HG03378 (cell line): Measurements from ENCODE around the gene CORO2A.
"Not testable (repeated sequence)": the region's sequence is repeated elsewhere in the genome, so short reads cannot be mapped to it uniquely, and the experiment has no call there.

ENCODE experiments used
- ATAC-seq: cut with Tn5 transposase; IDR thresholded peaks from one replicate; pipeline ENCODE4 v1.9.1; 2021; ENCODE audit warnings: mild to moderate bottlenecking, moderate library complexity; ENCODE audit not compliant: unreplicated experiment

Gene CORO2A

DNA sequence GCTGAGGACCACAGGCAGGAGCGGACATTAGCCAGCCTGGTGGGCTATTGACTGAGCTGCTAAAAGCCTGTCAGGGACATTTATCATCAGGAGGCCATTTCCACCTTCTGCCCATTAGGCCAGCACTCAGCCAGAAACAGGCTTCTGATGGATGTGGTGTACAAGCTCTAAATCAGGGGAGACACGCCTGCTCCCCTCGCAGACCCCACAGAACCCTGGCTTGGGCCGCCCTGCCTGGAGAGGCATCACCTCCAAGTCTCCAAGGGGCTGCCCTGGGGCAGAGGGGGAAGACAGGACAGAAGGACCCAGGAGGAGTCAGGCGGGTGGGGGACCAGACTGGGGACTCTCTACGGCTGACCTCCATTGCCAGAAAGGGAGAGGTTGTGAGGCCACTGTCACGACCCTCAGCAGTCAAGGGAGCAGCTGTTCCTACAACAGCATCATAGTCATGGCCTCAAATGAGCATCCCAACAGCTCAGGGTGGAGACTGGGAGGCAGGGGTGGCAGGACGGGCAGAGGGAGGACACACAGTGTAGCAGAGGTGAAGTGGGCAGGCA is 49.4 kb downstream of the CORO2A start:
- no peak for ATAC-seq

DNA sequence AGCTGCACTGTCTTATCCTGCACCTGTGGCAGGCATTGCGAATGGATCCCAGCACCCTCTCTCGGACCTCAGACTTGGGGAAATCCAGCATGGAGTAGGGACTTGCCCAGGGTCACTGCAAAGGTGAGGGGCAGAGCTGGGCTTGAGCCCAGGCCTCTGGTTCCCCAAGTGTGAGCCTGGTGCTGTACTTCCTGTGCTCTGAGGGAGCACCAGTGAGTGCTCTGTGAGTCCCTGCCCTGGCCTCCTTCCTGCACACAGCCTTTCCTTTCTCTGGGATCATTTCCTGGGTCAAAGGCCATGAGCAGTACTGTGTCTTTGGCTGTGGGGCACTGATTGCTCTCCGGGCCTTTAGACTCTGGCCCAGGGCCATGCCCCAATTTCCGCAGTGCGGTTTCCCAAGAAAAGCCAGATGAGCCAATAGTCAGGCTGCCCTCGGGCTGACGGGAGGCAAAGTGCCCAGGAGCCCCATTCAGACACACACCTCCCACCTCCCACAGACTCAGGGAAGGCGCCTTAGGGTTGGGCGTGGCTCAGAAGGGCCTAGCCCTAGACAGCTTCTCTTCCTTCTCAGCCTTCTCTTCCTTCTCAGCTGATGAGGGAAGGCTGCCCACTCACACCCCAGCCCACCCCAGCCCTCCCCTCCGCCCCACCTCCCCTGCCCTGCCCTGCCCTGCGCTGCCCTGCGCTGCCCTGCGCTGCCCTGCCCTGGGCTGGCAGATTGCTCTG is 50.1 kb downstream of the CORO2A start:
- ATAC-seq, result no peak

DNA sequence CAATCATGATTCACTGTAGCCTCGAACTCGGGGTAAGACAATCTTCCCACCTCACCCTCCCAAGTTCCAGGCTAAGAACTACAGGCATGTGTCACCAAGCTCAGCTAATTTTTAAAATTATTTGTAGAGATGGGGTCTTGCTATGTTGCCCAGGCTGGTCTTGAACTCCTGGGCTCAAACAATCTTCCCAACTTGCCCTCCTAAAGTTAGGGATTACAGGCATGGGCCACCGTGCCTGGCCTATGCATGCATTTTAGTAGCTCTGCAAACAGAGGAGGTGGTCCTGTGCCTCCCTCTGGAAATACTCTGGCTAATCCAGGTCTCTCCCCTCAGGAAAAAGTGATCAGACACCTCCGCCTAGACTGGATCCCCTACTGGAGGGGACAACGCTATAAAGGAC is 51.9 kb downstream of the CORO2A start:
- no peak for ATAC-seq

DNA sequence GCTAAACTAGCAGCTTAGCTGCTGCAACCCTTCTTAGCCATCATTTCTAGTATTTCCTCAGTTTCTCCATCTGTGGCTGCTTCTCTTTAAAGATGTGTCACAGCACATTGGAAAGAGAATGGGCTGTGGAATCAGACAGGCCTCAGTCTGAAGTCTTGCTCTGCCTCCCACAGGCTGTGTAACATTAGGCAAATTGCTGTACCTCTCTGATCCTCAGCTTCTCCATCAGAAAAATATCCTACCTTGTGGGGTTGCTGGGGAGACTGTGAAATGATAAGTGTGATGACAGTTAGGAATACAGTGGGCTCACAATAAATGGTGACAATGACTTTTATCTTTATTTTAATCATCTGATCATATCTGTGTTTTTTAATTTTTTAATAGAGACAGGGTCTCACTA is 55.9 kb downstream of the CORO2A start:
- ATAC-seq, result no peak

DNA sequence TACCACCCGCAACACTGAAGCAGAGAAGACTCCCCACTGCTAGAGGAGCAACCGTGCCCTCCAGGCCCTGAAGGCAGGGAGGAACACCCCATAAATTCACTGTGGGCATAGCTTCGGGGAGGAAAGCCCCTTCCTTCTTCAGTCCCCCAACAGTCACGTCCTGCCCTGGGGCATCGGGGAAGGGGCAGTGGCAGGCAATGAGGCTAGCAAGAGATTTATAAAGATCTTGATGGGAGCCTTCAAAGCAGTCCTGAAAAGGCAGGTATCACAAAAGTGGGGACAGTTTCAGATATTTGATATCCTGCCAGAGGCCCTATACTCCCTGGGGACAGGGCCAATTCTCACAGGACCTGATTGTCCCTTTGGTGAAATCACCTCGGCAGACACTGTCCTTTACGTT is 56.5 kb downstream of the CORO2A start:
- no peak for ATAC-seq

DNA sequence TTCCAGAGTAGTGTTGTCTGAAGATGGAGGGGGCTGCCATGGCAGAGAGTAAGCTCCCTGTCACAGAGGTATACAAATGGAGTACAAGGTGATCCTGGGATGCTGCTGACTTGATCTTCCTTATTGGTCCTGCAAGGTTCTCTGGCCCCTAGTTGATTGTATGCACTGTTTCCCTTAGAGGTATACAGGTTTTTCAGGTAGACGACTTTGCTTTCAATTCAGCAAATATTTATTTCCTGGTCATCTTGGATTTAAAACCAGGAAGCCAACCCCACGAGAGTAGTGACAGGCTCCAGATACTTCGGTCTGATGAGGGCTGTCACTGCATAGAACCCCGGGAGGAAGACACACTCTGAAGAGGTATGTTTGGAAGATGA is 56.9 kb downstream of the CORO2A start:
- no peak for ATAC-seq

DNA sequence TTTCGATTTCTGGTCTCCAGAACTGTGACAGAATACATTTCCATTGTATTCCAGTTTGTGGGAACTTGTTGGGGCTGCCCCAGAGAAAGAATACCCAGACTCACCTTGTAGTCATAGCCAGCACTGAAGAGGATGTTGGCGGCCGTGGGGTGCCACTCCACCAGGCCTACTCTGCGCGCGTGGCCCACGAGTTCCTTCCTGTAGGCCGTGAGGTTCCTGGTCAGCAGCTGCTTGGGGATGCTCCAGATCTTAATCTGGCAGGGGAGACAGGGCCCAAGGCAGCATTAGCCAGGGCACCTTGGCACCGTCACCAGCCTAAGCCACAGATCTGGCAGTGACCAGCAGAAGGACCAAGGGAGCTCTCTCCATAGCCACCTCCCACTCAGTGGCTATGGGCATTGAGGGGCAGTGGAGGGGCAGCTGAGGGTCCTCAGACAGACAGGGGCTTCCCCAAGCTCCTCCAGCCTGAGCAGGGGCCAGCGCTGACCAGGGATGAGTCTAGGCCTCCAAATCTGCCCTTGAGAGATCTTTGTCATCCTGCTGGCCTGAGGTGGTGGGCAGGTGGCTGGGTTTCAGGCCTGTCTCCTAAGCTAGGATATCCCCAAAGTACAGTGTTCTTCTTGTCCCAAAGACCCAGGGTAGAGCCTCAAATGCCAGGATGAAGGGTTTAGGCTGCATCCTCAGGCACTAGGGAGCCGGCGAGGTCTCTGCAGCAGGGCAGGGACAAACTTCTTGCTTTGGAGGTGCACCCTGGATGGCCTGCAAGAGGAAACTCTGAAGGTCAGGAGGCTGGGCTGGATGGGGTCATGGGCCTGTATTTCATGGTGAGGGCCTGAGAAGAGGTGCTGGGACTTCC is 57.5 kb downstream of the CORO2A start:
- no peak for ATAC-seq

DNA sequence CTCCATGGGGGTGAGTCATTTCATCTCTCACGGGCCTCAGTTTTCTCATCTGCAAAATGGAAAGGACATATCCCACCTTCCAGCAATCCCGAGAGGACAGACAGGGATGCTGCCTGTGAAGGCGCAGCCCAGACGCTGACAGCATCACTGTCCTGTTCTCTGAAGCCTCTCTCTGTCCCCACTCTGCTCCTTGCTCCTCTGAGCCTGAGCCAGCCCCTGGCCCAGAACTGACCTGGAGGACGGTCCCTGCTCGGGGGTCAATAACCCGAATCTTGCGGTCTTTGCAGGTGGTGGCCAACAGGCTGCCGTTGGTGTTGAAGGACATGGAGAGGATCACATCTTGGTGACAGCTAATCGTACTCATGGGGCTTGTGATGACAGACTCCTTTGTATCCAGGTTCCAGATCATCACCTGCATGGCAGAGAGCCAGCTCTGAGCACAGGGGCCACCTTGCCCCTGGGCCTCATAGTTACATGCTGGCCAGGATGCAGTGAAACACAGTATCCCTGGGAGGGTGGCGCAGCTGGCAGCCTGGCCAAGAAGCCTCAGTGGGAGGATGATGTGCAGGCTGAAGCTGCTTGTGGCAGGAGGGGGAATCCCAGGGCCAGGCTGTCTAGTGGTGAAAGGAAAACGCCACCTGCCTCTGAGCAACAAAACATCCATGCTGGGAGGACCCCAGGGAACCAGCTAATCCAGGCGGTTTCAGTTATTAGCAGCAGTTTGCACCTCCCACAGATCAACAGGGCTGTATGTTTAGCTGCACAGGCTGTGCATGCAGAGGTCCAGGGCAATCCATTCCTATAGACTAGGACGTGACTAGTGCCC is 59.4 kb downstream of the CORO2A start:
- ATAC-seq, result no peak

DNA sequence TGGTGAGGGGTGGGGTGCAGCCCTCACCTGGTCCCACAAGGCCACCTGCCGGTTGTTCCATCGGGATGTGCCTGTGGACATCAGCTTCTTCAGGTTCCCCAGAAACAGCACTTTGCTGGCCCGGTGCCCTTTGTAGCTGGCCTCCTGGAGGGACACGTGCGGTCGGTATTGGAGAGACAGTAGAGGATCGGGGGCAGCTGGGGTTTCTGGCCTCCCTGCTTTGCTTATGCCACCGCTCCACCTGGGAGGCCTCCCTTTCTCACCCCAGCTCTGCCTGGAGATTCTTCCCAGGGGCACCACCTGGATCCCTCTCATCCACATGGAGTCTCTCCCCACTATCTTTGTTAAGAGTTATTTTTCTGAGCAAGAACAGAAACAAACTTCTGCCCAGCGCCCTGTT is 60.3 kb downstream of the CORO2A start:
- ATAC-seq, result no peak

DNA sequence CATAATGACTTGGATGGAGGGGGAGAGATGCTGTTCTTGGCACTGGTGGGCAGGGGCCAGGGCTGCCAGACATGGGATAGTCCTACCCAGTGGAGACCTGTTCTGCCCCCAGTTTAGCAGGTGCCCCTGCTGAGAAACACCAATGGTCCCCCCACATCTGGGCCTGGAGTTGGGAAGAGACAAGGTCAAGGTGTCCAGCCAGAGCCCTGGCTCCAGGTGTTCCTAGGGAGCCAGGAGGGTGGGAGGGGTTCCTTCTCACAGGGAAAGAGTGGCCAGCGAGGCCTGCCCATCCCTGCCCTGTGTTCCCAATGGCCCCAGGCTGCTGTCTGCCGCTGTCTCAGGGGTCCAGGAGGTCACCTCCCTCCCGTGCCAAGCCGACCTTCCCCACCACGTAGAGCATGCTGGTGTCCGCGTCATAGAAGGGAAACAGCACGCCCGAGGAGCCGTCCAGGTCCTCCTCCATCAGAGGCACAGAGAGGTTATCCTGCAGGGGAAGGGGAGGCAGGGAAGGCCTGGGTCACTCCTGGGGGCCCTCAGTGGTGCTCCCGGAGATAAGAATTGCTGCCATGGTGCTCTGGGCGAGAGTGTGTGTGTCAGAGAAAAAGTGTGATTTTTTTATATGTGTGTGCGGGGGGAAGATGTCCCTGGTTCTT is 61.7 kb downstream of the CORO2A start:
- no peak for ATAC-seq

DNA sequence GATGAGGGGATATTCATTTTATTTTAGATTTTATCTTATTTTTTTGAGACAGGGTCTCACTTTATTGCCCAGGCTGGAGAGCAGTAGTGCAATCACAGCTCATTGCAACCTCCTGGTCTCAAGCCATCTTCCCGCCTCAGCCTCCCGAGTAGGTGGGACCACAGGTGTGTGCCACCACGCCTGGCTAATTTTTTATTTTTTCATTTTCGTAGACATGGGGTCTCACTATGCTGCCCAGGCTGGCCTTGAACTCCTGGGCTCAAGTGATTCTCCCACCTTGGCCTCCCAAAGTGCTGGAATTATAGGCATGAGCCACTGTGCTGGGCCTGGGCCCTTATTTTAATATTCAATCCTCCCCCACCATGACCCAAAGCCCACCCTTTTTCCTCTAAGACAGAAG is 62.4 kb downstream of the CORO2A start:
- ATAC-seq, result not testable (repeated sequence)

DNA sequence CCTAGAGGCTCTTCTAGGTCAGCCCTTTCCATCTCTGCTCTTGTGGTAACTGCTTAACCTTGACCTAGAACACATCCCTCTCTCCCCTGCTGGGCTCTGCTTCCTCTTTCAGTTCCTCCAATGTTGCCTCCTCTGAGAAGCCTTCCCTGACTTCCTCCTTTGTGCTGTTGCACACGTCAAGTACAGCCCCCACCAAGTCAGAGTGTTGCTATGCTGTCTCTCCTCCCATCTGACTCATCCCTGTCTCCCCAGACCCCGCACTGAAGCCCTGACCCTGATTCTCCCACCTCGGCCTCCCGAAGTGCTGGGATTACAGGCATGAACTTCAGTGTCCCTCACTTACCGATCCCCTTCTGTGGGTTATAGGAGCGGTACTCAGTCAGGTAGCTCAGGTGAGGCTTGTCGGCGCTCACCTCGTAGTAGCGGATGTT is 63.0 kb downstream of the CORO2A start:
- peak; percentile 84 for ATAC-seq

DNA sequence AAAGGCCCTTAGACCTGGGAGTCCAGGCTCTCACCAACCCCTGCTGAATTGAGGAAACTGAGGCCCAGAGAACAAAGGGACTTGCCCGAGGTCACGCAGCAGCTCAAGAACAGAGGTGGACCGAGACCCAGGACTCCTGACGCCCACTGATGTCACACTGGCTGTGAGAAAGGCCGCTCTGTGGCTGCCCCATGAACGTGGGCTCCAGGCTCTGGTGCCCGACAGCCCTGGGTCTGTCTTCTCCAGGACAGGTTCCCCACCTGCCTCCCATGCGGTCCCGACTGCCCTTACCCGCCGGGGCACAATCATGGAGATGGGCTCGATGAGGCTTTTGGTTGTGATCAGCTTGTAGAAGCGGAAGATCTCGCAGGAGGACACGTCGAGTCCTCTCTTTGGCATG is 64.1 kb downstream of the CORO2A start:
- no peak for ATAC-seq

DNA sequence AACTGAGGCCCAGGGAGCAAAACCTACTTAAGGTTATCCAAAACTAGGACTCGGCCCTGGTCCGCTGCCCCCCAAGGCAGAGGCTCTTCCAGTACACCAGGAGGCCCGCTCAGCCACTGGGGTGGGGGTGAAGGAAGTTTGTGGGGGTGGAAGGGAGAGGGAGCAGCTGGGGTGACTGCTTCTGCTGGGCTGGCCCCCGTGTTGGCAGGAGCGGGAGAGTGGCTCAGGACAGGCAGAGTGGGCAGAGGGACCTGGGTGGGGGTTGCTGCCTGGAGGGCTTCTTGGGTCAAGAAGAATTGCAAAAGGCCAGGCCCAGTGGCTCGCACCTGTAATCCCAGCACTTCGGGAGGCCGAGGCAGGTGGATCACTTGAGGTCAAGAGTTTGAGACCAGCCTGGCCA is 65.2 kb downstream of the CORO2A start:
- ATAC-seq, result no peak

DNA sequence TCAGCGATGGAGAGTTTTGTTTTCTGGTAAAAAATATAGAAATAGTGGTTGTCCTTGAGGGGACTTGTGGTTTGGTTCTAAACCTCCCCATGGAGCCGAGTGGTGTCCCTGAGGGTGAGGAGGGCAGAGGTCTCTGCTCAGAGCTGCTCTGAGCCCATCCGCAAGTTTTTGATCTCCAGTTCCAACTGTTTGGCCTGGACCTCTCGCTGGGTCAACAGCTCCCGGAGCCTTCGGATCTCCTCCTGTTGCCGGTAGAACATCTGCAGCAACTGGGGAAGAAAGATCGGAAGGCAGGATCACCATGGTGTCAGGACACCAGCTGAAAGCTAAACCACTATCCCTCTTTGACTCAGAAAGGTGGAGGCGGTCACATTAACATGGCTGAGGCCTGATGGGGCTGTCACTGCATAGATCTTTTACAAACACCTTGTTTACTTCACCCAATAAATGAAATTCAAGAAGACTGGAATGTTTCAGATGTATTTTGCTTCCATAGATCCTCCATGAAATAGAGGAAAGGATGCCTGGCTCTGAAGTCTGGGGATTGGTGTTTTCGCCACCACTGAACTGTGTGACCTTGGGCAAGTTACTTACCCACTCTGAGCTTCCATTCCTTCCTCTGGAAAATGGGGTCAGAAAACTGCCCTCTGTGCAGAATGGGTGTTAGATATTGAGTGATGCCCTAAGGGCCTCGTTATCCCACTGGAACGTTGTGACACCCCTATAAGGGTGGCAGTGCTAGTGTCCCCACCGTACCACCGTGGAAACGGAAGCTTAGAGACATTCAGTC is 67.6 kb downstream of the CORO2A start:
- no peak for ATAC-seq

DNA sequence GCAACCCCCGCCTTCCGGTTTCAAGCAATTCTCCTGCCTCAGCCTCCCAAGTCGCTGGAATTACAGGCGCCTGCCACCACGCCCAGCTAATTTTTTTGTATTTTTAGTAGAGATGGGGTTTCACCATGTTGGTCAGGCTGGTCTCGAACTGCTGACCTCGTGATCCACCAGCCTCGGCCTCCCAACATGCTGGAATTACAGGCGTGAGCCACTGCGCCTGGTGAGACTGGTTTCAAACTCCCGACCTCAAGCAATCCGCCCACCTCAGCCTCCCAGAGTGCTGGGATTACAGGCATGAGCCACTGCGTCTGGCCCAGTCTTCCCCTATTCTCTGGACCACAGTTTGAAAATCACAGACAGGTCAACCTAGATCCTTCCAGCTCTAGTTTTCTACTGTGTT is 68.3 kb downstream of the CORO2A start:
- ATAC-seq, result not testable (repeated sequence)

DNA sequence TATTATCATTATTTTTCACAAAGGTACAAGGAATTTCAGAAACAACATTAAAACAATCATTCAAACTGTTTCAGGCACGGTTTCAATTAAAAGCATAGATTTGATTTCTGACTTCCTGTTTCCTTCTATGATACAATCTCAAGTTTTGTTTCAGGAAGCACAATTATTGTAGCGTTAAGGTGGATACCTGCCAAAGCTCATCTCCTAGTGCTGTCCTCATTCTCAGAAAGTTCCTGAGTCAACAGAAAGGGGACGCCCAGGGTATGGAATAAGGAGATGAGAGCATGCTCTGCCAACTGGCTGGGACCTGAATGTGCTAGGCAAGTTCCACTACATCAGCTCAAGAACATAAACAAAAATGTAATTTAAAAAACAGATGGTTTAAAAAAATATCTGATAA is 71.4 kb downstream of the CORO2A start:
- no peak for ATAC-seq

DNA sequence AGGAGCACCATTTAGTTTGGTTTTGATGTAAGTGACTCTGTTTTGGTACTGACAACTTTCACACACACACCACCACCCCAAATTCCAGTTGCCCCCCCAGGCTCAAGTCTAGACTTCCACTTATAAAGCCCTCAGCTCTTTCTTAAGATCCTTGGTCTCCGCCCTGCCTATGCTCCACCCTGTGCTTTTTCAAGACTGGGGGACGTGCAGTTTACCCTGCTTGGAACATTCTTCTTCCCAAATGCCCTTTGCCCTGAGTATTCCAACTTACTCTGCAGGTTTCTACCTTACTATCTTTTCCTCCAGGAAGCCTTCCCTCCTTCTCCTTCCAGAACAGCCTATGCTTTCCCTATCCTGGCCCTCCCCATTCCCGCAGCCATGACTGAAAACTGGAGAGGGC is 72.0 kb downstream of the CORO2A start:
- ATAC-seq, result no peak

DNA sequence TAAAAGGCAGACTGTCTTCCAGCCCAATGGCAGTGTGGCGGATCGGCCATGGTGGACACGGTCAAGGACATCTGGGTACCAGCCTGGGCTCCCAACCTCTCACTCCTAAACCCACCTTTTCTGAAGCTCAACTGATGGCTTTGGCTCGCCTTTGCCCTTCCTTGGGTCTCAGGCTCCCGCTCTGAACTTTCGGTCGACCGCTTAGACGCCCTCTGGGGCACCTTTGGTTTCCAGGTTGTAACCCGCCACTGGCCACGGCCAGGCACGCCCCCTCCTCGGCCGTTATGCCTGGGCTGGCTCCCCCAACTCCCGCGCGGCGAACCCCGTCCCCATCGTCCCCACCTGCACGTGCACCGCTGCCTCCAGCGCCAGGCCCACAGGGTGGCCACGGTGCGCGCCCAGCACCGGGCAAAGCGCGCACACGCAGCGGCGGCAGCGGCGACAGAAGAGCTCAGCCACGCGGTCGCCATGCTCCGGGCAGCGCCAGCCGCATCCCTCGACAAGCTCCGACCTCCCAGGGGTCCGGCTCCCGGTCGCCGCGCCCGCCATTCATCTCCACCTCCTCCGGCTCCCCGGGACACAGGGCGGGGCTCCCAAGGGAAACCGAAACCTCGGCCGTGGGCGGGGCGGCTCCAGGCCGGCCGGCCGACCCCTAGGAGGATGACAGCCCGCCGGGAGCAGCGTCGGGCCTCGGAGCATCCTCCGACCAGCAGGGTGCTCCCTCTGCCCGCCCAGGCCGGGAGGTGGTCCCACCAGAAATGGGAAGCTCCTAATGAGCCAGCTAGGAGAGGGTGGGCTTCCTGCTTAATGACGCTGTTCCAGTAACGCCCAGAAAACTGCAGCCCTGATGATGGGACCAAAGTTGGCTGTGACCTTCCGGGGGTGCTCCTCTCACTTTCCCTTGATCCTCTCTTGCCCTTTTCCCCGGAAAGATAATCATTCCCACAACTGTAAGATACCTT is 73.5 kb downstream of the CORO2A start, which contains the start of gene TRIM14:
TSS of gene TRIM14 (minus strand) at position 583 of the 962 bp plus-strand sequence. CDS start at position 549, 34 bp downstream.
- peak; percentile 37 for ATAC-seq
